ENCODE data around the gene TAGAP. TPM values are rescaled to one million over a fixed set of nuclear protein-coding genes. Genes with fewer than 3 reads are reported as not detected.
A peak's percentile ranks its signal among the peaks of the same experiment; 100 is the strongest.

Gene TAGAP
- total RNA-seq (ENCODE audit: insufficient read depth, low replicate concordance), result 3.6 TPM

GRCh38 chr6:159044899-159045727, at the start of gene TAGAP:
Gene TAGAP, minus strand, starts transcription at chr6:159044991. Its CDS starts 845 bp downstream, at chr6:159044146.
- peak; percentile 75 for DNase-seq (ENCODE audit: low spot score)

GRCh38 chr6:159093609-159094443, 49.0 kb upstream of the TAGAP start:
- peak; percentile 39 for DNase-seq (ENCODE audit: low spot score)

- no peak for DNase-seq (ENCODE audit: low spot score)
These were observed 47.8 kb upstream of the TAGAP start for GRCh38 chr6:159092631-159093030.

GRCh38 chr6:159090530-159091480, 46.0 kb upstream of the TAGAP start:
- no peak for DNase-seq (ENCODE audit: low spot score)

GRCh38 chr6:159089909-159090308, 45.1 kb upstream of the TAGAP start:
- no peak for DNase-seq (ENCODE audit: low spot score)

- DNase-seq (ENCODE audit: low spot score), result no peak
These were observed 44.7 kb upstream of the TAGAP start for GRCh38 chr6:159089443-159089842.

GRCh38 chr6:159086033-159086618, 41.3 kb upstream of the TAGAP start:
- no peak for DNase-seq (ENCODE audit: low spot score)

GRCh38 chr6:159085396-159085895, 40.7 kb upstream of the TAGAP start:
- DNase-seq (ENCODE audit: low spot score), result no peak

- DNase-seq (ENCODE audit: low spot score), result no peak
These were observed 39.8 kb upstream of the TAGAP start for GRCh38 chr6:159084493-159085091.

- DNase-seq (ENCODE audit: low spot score), result no peak
These were observed 38.4 kb upstream of the TAGAP start for GRCh38 chr6:159083146-159083545.

GRCh38 chr6:159082039-159082815, 37.4 kb upstream of the TAGAP start:
- no peak for DNase-seq (ENCODE audit: low spot score)

- DNase-seq (ENCODE audit: low spot score), result no peak
These were observed 35.6 kb upstream of the TAGAP start for GRCh38 chr6:159080217-159080976.

GRCh38 chr6:159079367-159079766, 34.6 kb upstream of the TAGAP start:
- no peak for DNase-seq (ENCODE audit: low spot score)

- DNase-seq (ENCODE audit: low spot score), result no peak
These were observed 32.3 kb upstream of the TAGAP start for GRCh38 chr6:159077123-159077522.

GRCh38 chr6:159075506-159076228, 30.9 kb upstream of the TAGAP start:
- DNase-seq (ENCODE audit: low spot score), result no peak

GRCh38 chr6:159074876-159075275, 30.1 kb upstream of the TAGAP start:
- DNase-seq (ENCODE audit: low spot score), result no peak

GRCh38 chr6:159074120-159074684, 29.4 kb upstream of the TAGAP start:
- peak; percentile 81 for DNase-seq (ENCODE audit: low spot score)

Data from umbilical cord (tissue), 2 donors.